ENCODE results near the gene ARMC5.
"Not testable (repeated sequence)": the region's sequence is repeated elsewhere in the genome, so short reads cannot be mapped to it uniquely, and the experiment has no call there.

Gene ARMC5

GRCh38 chr16:31414706-31415105 lies 44.6 kb upstream of the ARMC5 start:
- DNase-seq (ENCODE audit: low spot score), result no peak
- no peak overlapping the region for H3K27ac ChIP-seq
- TF ChIP-seq, protein P1, sequence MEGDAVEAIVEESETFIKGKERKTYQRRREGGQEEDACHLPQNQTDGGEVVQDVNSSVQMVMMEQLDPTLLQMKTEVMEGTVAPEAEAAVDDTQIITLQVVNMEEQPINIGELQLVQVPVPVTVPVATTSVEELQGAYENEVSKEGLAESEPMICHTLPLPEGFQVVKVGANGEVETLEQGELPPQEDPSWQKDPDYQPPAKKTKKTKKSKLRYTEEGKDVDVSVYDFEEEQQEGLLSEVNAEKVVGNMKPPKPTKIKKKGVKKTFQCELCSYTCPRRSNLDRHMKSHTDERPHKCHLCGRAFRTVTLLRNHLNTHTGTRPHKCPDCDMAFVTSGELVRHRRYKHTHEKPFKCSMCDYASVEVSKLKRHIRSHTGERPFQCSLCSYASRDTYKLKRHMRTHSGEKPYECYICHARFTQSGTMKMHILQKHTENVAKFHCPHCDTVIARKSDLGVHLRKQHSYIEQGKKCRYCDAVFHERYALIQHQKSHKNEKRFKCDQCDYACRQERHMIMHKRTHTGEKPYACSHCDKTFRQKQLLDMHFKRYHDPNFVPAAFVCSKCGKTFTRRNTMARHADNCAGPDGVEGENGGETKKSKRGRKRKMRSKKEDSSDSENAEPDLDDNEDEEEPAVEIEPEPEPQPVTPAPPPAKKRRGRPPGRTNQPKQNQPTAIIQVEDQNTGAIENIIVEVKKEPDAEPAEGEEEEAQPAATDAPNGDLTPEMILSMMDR (IDR thresholded peaks at IDR 0.05), result no peak
- no peak overlapping the region for H3K4me3 ChIP-seq

- TF ChIP-seq, protein P1 (IDR thresholded peaks at IDR 0.05), result no peak
- no peak for DNase-seq (ENCODE audit: low spot score)
- Histone ChIP-seq H3K27ac (no peak overlapping the region), H3K4me3 (no peak overlapping the region)
Measured at GRCh38 chr16:31416371-31416770, 42.9 kb upstream of the ARMC5 start.

DNA sequence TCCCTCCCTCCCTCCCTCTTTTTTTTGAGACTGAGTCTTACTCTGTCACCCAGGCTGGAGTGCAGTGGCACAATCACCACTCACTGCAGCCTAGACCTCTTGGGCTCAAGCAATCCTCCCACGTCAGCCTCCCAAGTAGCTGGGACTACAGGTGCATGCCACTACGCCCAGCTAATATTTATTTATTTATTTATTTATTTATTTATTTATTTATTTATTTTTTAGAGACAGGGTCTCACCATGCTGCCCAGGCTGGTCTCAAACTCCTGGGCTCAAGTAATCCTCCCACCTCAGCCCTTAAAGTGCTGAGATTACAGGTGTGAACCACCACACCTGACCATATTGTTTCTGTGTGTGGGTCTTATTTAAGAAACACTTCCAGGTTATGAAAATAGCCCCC lies 42.3 kb upstream of the ARMC5 start:
- H3K27ac ChIP-seq; DNase-seq (ENCODE audit: low spot score); H3K4me3 ChIP-seq: not testable (repeated sequence)

DNA sequence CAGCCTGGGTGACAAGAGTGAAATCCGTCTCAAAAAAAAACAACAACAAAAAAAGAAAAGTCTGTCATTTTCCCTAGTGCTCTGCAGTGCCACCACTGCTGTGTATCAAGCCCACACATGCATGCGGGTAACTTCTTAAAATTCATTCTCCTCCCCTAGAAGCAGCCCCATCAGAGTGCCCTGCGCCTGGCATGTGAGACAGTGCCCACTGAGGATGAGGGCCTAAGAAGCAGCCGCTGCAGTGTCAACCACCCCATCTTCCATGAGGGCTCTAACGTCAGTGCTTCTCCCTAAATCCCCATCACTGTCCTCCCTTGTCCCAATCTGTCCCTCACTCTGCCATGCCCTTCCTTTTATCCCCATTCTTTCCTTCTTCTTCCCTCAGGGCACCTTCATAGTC lies 41.4 kb upstream of the ARMC5 start:
- TF ChIP-seq, protein P1 (IDR thresholded peaks at IDR 0.05), result no peak
- no peak for DNase-seq (ENCODE audit: low spot score)
- Histone ChIP-seq H3K27ac (no peak overlapping the region), H3K4me3 (no peak overlapping the region)

GRCh38 chr16:31420037-31420436 lies 39.3 kb upstream of the ARMC5 start:
- no peak overlapping the region for H3K27ac ChIP-seq
- no peak for DNase-seq (ENCODE audit: low spot score)
- TF ChIP-seq, protein P1 (IDR thresholded peaks at IDR 0.05), result no peak
- no peak overlapping the region for H3K4me3 ChIP-seq

DNA sequence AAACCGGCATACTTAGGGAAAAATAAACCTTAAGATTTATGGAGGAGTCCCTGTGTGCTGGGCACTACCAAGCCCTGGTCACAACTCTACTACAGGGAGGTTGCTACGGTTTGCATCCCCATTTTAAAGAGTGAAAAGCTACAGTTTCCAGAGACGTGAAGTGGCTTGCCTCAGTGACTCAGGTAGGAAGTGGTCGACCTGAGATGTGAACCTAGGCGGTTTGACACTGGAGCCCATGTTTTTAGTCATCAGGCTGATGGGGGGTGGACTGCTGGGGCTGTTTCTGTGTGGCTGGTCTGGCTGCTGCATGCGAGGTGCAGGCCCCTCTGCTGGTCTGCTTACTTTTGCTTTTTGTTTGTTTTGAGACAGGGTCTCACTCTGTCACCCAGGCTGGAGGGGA lies 37.7 kb upstream of the ARMC5 start:
- DNase-seq (ENCODE audit: low spot score), result no peak
- H3K4me3 ChIP-seq, result no peak overlapping the region
- H3K27ac ChIP-seq, result no peak overlapping the region
- TF ChIP-seq, protein P1 (IDR thresholded peaks at IDR 0.05), result no peak

- Histone ChIP-seq H3K27ac (no peak overlapping the region), H3K4me3 (no peak overlapping the region)
- TF ChIP-seq, protein P1 (IDR thresholded peaks at IDR 0.05), result no peak
- DNase-seq (ENCODE audit: low spot score), result no peak
Measured at GRCh38 chr16:31423241-31423640, 36.1 kb upstream of the ARMC5 start.

DNA sequence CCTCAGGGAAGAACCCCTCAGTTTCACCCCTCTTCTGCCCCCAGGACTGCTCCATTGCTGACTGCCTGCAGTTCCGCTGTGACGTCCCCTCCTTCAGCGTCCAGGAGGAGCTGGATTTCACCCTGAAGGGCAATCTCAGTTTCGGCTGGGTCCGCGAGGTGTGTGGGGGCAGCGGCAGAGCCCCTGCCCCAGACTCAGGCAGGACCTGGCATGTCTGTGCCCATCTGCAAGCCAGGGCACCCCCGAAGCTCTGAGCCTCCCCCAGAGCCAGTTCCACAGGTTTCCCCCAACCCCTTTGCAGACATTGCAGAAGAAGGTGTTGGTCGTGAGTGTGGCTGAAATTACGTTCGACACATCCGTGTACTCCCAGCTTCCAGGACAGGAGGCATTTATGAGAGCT lies 35.5 kb upstream of the ARMC5 start:
- TF ChIP-seq, protein P1 (IDR thresholded peaks at IDR 0.05), result no peak
- H3K27ac ChIP-seq, result no peak overlapping the region

More for the DNA sequence above, 35.5 kb upstream of the ARMC5 start:
- no peak for DNase-seq (ENCODE audit: low spot score)
- no peak overlapping the region for H3K4me3 ChIP-seq
